GM12801 (cell line): Measurements from ENCODE around the gene LPAR3.

ENCODE experiments used
- TF ChIP-seq, protein P1 (sequence below): IDR thresholded peaks from one replicate; pipeline ENCODE4 v1.5.1; 2011; ENCODE audit warnings: control low read depth; ENCODE audit not compliant: insufficient read length; ENCODE audit errors: extremely low read depth

The LPAR3 gene

DNA sequence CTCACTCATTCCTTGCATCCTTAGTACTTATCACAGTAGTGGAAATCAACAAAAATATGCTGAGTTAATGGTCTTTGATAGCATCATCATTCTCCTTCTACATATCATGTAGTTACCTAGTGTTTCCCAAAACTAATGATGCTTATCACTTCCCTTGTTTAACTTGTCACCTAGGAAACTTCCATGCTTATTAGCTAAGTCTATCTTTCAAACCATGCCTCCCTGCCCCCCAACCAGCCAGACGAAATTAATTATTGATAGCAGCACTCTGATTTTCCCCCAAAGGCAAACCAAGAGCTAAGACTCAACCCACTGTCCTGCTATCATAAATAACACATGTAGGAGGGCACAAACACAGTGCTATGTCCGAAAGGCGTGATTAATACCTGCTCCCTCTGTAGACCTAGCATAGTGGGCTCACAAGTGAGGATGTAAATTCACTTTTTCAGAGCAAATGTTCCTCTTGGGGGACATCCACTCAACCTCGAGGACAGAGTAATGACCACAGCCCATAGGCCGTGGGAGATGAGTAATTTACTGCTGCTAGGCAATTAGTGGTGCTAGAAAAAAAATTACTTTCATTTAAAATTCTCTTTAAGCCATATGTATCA lies 25.8 kb upstream of the LPAR3 start:
- TF ChIP-seq, protein P1, sequence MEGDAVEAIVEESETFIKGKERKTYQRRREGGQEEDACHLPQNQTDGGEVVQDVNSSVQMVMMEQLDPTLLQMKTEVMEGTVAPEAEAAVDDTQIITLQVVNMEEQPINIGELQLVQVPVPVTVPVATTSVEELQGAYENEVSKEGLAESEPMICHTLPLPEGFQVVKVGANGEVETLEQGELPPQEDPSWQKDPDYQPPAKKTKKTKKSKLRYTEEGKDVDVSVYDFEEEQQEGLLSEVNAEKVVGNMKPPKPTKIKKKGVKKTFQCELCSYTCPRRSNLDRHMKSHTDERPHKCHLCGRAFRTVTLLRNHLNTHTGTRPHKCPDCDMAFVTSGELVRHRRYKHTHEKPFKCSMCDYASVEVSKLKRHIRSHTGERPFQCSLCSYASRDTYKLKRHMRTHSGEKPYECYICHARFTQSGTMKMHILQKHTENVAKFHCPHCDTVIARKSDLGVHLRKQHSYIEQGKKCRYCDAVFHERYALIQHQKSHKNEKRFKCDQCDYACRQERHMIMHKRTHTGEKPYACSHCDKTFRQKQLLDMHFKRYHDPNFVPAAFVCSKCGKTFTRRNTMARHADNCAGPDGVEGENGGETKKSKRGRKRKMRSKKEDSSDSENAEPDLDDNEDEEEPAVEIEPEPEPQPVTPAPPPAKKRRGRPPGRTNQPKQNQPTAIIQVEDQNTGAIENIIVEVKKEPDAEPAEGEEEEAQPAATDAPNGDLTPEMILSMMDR = no peak

DNA sequence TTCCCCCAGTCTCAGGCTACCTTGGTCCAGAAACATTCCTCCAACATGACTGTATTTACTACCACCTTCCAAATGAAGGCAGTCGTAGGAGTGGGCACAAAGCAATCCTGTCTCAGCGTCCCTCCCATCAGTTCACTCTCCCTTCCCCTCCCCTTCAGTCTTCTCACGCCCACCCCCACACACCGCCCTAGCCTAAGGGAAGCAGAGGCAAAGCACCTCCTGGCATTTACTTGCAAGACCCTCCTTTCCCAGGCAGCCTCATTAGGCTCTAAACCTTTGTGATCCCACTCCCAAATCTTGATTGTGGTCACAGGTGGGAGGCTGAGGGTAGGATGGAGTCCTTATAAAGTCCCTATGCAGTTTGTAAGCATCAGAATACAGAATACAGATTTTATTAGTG lies 23.9 kb upstream of the LPAR3 start:
- TF ChIP-seq, protein P1 = no peak

DNA sequence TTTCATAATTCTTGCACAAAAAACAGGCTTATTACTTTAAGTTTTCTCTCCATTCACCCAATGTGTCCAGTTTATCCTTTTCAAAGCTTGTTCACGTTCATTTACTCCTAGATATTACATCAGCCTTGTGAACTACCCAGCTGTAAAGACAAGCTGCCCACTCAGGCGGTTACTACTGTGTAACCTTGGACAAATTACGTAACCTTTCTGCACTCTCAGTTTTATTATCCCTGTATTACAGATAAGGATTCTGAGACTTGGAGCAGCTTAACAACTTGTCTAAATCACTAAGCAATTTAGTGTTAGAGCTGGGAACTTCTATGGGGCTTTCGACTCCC lies 20.5 kb upstream of the LPAR3 start:
- TF ChIP-seq, protein P1 = no peak

DNA sequence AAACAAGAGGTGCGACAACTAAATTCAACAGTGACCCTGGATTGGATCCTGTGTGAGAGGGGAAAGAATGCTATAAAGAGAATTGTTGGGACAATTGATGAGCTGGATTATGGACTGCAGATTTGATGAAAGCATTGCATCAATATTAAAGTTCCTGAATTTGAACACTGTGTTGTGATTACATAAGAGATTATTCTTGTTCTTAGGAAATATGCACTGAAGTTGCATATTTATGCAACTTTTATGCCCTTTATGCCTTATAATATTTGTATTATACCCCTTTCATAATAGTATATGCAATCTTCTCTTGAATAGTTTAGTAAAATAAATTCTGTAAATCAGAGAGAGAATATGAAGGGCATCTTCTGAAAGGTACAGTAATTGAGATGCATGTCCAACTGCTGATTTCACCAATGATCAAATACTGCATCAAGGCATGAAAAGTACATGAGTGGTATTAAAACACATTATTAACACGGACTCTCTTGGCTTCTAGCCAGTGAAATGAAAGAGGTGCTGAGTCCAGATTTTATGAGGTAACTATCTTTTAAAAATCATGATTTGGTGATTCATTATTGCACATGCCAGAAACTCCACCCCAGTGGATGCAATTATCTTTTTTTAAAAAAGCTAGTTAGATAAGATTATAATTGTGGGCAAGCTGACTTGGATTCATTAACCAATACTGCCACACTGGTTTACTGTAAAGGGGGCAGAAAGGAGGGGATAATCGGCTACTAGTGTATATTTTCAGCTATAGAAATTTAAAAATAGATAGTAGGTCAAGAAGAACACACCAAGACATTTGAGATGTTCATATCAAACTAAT lies 19.9 kb upstream of the LPAR3 start:
- TF ChIP-seq, protein P1 = no peak

DNA sequence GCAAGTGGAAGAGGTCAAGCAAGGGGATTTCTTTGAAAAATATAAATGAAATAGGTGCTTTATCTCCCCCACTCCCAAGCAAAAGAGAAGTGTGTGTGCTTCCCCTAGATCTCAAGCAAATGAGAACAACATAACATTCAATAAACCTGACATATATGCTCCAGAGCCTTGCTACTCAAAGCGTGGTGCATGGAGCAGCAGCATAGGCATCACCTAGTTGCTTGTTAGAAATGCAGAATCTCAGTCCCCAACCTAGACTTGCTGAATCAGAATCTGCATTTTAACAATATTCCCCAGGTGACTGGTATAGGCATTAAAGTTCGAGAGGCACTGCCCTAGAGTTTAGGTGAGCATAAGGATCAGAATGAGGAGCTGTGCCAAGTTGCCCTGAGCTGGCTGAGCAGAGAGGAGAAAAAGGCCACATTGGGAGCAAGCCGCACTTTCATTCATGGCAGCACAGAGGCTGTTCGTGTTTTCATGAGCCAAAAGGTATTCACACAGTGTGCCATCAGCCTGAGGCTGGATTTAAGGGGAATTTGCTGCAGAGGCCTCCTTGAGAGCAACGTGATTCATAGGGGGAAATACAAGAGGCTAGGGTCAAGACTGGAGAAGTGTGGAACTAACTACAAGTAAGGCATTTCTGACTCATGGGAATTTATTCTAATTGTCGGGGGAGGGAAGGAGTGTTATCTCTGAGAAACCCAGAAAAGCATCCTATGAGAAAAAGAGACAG lies 14.3 kb upstream of the LPAR3 start:
- TF ChIP-seq, protein P1 = no peak

DNA sequence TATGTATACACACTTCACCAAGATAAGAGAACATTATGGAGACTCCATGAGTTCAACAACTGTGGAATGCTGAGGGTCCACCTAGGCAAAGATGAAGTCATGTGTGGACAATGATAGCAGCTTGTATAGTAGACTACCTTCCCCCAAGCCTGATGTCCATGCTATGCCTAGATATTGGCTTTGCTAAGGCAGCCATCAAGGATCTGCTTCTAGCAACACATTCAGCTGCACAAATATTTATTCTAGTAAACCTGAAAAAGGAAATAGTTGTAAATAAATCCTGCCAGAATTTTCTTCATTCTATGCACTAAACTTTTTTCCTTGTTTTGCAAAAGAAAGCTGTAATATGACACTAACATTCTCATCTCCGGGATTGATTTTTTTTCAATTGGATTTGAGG lies 7.0 kb upstream of the LPAR3 start:
- TF ChIP-seq, protein P1 = no peak

DNA sequence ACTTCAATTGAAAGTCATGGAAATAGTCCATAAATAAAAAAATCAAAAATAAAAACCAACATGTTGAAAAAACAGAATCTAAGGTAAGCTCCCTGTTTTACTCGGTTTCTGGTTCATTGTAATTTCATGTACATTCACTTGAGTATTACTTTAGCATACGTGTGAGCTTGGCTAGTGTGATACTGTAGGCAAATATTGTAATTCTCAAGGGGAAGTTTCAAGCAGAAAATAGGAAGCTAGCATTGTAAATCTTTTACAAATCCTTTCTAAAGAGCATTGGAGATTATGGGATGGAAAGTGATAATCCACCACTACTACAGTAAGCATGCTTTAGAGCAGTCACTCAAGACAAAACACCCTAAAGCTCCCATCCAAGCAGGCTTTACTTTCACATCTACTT lies 3.3 kb upstream of the LPAR3 start:
- TF ChIP-seq, protein P1 = no peak
